ENCODE data around the gene PLK5. TPM values are rescaled to one million over a fixed set of nuclear protein-coding genes. Genes with fewer than 3 reads are reported as not detected.

The PLK5 gene
- total and polyA plus RNA-seq, 2 experiments from 2014 or later, result 0.97 to 1.2 TPM

GRCh38 chr19:1577090-1577928 lies 53.4 kb downstream of the PLK5 start:
- Histone ChIP-seq H3K27me3 (ENCODE audit: insufficient read depth) (no peaks in the 10 kb centered on the region), H2AFZ (no peak overlapping the region), H4K20me1 (replicated peaks; ENCODE audit: insufficient read depth) (peaks cover 9% of the 10 kb centered on the region), H3K4me1 (ENCODE audit: insufficient read depth) (no peaks in the 10 kb centered on the region), H3K9me2 (ENCODE audit: insufficient read depth) (no peaks in the 10 kb centered on the region), H3K27ac (ENCODE audit: low read depth) (no peak overlapping the region), H3K4me2 (no peak overlapping the region), H3K79me2 (replicated peaks; ENCODE audit: insufficient read depth) (no peaks in the 10 kb centered on the region), H3F3A (replicated peaks; ENCODE audit: low read depth) (no peaks in the 10 kb centered on the region), H3K4me3 (no peak overlapping the region), H3K36me3 (ENCODE audit: insufficient read depth) (no peaks in the 10 kb centered on the region; the same call in 1 of the 2 replicates)
- Mint-ChIP-seq H3K27ac (no peak overlapping the region), H3K9me3 (no peaks in the 10 kb centered on the region), H3K4me3 (no peak overlapping the region), H3K4me1 (no peaks in the 10 kb centered on the region), H3K27me3 (ENCODE audit: insufficient read depth, low read depth, poor library complexity) (peaks cover 17% of the 10 kb centered on the region), H3K36me3 (ENCODE audit: low read depth) (peaks cover 36% of the 10 kb centered on the region)
- ATAC-seq (no peak), DNase-seq (ENCODE audit: low spot score) (no peak)
- TF ChIP-seq CTCF (conservative IDR thresholded peaks at IDR 0.05; ENCODE audit: low read depth in 2 of 2), result no peak
- TF ChIP-seq REST (IDR thresholded peaks at IDR 0.05; ENCODE audit: unreplicated experiment), result no peak
- TF ChIP-seq ZNF331 (CRISPR knock-in tag; IDR thresholded peaks at IDR 0.05; ENCODE audit: low read depth), result no peak
- TF ChIP-seq EZH2phosphoT487 (IDR thresholded peaks at IDR 0.05; ENCODE audit: unreplicated experiment), result no peak
- no peak for TF ChIP-seq NANOG (IDR thresholded peaks at IDR 0.05; ENCODE audit: borderline replicate concordance)
- TF ChIP-seq POLR2AphosphoS5 (IDR thresholded peaks at IDR 0.05; ENCODE audit: low read depth), result no peak
- no peak for TF ChIP-seq ZNF114 (CRISPR knock-in tag; IDR thresholded peaks at IDR 0.05)
- TF ChIP-seq EZH2 (IDR thresholded peaks at IDR 0.05; ENCODE audit: low read depth, unreplicated experiment), result no peak
- no peak for TF ChIP-seq JUNB (IDR thresholded peaks at IDR 0.05; ENCODE audit: unreplicated experiment)
- TF ChIP-seq CREB1 (CRISPR knock-in tag; IDR thresholded peaks at IDR 0.05; ENCODE audit: low read depth), result no peak
- no peak for TF ChIP-seq STAT1 (IDR thresholded peaks at IDR 0.05; ENCODE audit: unreplicated experiment)
- no peak for TF ChIP-seq ETS1 (IDR thresholded peaks at IDR 0.05)
- no peak for TF ChIP-seq ZNF462 (CRISPR knock-in tag; IDR thresholded peaks at IDR 0.05)

Measured in GM23338 (cell line).